GM13976 (cell line): Measurements from ENCODE around the gene TM9SF2.

Source experiments
- DNase-seq: peaks from one replicate; pipeline ENCODE4 v3.0.0; 2012; ENCODE audit warnings: low spot score
- CTCF ChIP-seq: IDR thresholded peaks from 2 replicates; pipeline ENCODE4 v1.5.1; 2012; ENCODE audit warnings: borderline replicate concordance, mild to moderate bottlenecking; ENCODE audit not compliant: insufficient read depth; ENCODE audit errors: extremely low read depth, missing control alignments, control extremely low read depth
- in situ Hi-C: fragments of 300-500 bp; cut with MboI; formaldehyde crosslinking; loops from one replicate; pipeline ENCODE4 v1.12.0; 2022; ENCODE audit warnings: low sequenced_read_pairs, mixed read lengths, inconsistent platforms; ENCODE audit not compliant: unreplicated experiment

TM9SF2 gene

GRCh38 chr13:99556867-99557443 lies 55.7 kb downstream of the TM9SF2 start:
- in situ Hi-C loops, result no loop called here
- no peak for TF ChIP-seq CTCF
- no peak for DNase-seq

GRCh38 chr13:99558570-99559180 lies 57.4 kb downstream of the TM9SF2 start:
- no peak for TF ChIP-seq CTCF
- in situ Hi-C loops, result no loop called here
- DNase-seq, result no peak

GRCh38 chr13:99559560-99559959 lies 58.3 kb downstream of the TM9SF2 start:
- no peak for TF ChIP-seq CTCF
- no peak for DNase-seq
- in situ Hi-C loops, result no loop called here

- TF ChIP-seq CTCF, result no peak
- in situ Hi-C loops, result no loop called here
- no peak for DNase-seq
Observed at GRCh38 chr13:99563404-99563803, 62.1 kb downstream of the TM9SF2 start.

GRCh38 chr13:99564386-99564785 lies 63.1 kb downstream of the TM9SF2 start:
- TF ChIP-seq CTCF, result no peak
- in situ Hi-C loops, result no loop called here
- DNase-seq, result no peak

- no peak for TF ChIP-seq CTCF
- DNase-seq, result peak; percentile 29
- in situ Hi-C loops, result no loop called here
Observed at GRCh38 chr13:99565478-99566124, 64.3 kb downstream of the TM9SF2 start.
